Measurements from ENCODE around the gene MUSK. TPM values are rescaled to one million over a fixed set of nuclear protein-coding genes. Genes with fewer than 3 reads are reported as not detected.

MUSK gene
- total and polyA plus RNA-seq, 2 of the 8 experiments (the other 6 are each of a cell fraction or from before 2014, with no cell fraction given): not detected

DNA sequence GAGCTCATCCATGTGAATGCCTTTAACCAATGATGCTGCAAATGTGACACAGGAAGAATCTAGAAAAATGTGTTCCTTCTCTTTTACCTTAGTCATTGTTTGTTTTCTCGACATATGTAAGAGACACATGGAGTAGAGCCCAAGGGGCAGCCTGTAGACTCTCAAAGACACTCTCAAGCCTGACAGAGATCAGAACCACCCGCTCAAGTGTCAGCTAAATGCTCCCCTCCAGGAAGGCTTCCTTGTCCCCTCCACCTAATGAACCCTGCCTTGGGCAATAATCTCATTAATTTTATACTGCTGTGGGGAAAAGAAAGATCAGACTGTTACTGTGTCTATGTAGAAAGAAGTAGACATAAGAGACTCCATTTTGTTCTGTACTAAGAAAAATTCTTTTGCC is 157.4 kb downstream of the MUSK start:
- no peak for FAIRE-seq
- H2BK15ac ChIP-seq (ENCODE audit: low read length): no peak overlapping the region
- no peak overlapping the region for H3K14ac ChIP-seq (ENCODE audit: insufficient read length)
- H4K5ac ChIP-seq (ENCODE audit: insufficient read length, low read depth, low read length): no peak overlapping the region
- H4K8ac ChIP-seq (ENCODE audit: extremely low read depth, insufficient read depth, low read length): no peak overlapping the region
- H3K23me2 ChIP-seq (ENCODE audit: low read depth, low read length): no peaks in the 10 kb centered on the region
- H2AK5ac ChIP-seq (ENCODE audit: low read depth, low read length): no peak overlapping the region
- no peak for TF ChIP-seq ZNF274 (IDR thresholded peaks at IDR 0.05; ENCODE audit: borderline replicate concordance, extremely low read depth, low read length)
- TF ChIP-seq KDM5A (IDR thresholded peaks at IDR 0.05; ENCODE audit: low read length): no peak
- no peak for TF ChIP-seq CTCF (IDR thresholded peaks at IDR 0.05; ENCODE audit: control extremely low read depth in 1 of 3, insufficient read depth in 1 of 3, low read depth in 1 of 3, low read length in 3 of 3)
- no peak for TF ChIP-seq TCF12 (IDR thresholded peaks at IDR 0.05; ENCODE audit: low read depth, low read length)
- TF ChIP-seq, protein P1, sequence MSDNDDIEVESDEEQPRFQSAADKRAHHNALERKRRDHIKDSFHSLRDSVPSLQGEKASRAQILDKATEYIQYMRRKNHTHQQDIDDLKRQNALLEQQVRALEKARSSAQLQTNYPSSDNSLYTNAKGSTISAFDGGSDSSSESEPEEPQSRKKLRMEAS (IDR thresholded peaks at IDR 0.05): no peak
- TF ChIP-seq CREB1 (IDR thresholded peaks at IDR 0.05): no peak
- TF ChIP-seq SP2 (IDR thresholded peaks at IDR 0.05; ENCODE audit: low read length): no peak
- no peak for TF ChIP-seq CHD1 (IDR thresholded peaks at IDR 0.05; ENCODE audit: low read depth, low read length)
- no peak for TF ChIP-seq HDAC6 (IDR thresholded peaks at IDR 0.05; ENCODE audit: low read depth, low read length)
- no peaks in the 10 kb centered on the region for H3K27me3 ChIP-seq (replicated peaks in 1 of 4; ENCODE audit: control insufficient read depth in 3 of 4, extremely low read depth in 1 of 4, insufficient read depth in 3 of 4, low read length in 3 of 4)
- H3K56ac ChIP-seq (replicated peaks; ENCODE audit: insufficient read length, low read depth, low read length): no peak overlapping the region
- H3K79me1 ChIP-seq (ENCODE audit: low read depth, low read length): no peaks in the 10 kb centered on the region
- no peak overlapping the region for H2BK120ac ChIP-seq (replicated peaks; ENCODE audit: low read depth, low read length)
- H4K91ac ChIP-seq (replicated peaks; ENCODE audit: insufficient read length, low read length): no peak overlapping the region
- no peak overlapping the region for H3K4me2 ChIP-seq (ENCODE audit: insufficient read depth in 1 of 2, low read depth in 2 of 2, low read length in 2 of 2)
- H3K23ac ChIP-seq (ENCODE audit: insufficient read length): no peak overlapping the region
- H3K27ac ChIP-seq (ENCODE audit: low read depth, low read length): no peak overlapping the region
- peaks cover 0 to 5% (median 0%) of the 10 kb centered on the region in 4 experiments; a peak in 1 of 7 replicates for H3K4me1 ChIP-seq (replicated peaks in 1 of 4; ENCODE audit: control insufficient read depth in 3 of 4, insufficient read depth in 4 of 4, low read length in 3 of 4)
- ChIA-PET POLR2A (ENCODE audit: partially characterized antibody) (no interaction called here), CTCF (ENCODE audit: partially characterized antibody) (no interaction called here)
- no peak overlapping the region for H2BK20ac ChIP-seq (ENCODE audit: low read length)
- H3K9ac ChIP-seq (replicated peaks in 1 of 4; ENCODE audit: extremely low read depth in 1 of 4, low read depth in 3 of 4, low read length in 3 of 4): no peak overlapping the region
- no peak overlapping the region for H2BK12ac ChIP-seq (ENCODE audit: low read depth, low read length)
- H3K4ac ChIP-seq (replicated peaks; ENCODE audit: insufficient read length, low read depth, low read length): no peak overlapping the region
- H3K4me3 ChIP-seq (ENCODE audit: extremely low read depth in 1 of 4, insufficient read depth in 2 of 4, low read depth in 3 of 4, low read length in 4 of 4): no peak overlapping the region
- no peaks in the 10 kb centered on the region for H4K20me1 ChIP-seq (replicated peaks in 1 of 2; ENCODE audit: control insufficient read depth in 1 of 2, insufficient read depth in 2 of 2, low read length in 2 of 2)
- no peak for DNase-seq (ENCODE audit: low read depth in 1 of 2, low spot score in 2 of 2)
- 82% methylated on average over 2 of the region's 2 CpGs; no CpG with 5 or more reads in 1 of the 2 experiments for WGBS, 2 experiments (ENCODE audit: extremely low coverage in 1 of 2, insufficient coverage in 1 of 2, insufficient read length in 1 of 2, insufficient replicate concordance in 2 of 2, low coverage in 1 of 2, low lambda C conversion rate in 2 of 2, missing lambda C conversion rate in 1 of 2)
- H2BK5ac ChIP-seq (ENCODE audit: low read depth, low read length): no peak overlapping the region
- H3K36me3 ChIP-seq (ENCODE audit: control insufficient read depth in 2 of 4, insufficient read depth in 4 of 4, low read length in 3 of 4): no peaks in the 10 kb centered on the region
- H2AFZ ChIP-seq (ENCODE audit: low read length): 0 out of 2 replicates have a peak overlapping the region, but pooled peaks have one; percentile 21
- H3K18ac ChIP-seq (ENCODE audit: extremely low read depth, low read length): no peak overlapping the region
- H3K79me2 ChIP-seq (ENCODE audit: control insufficient read depth in 1 of 2, insufficient read depth in 2 of 2, low read length in 2 of 2): no peaks in the 10 kb centered on the region
- peaks cover 0 to 8% of the 10 kb centered on the region in 2 experiments; a peak in 1 of 4 replicates for H3K9me3 ChIP-seq (ENCODE audit: insufficient read depth in 2 of 2, low read depth in 1 of 2, low read length in 1 of 2)
